ENCODE measurements around the gene MRPL14.

The MRPL14 gene

DNA sequence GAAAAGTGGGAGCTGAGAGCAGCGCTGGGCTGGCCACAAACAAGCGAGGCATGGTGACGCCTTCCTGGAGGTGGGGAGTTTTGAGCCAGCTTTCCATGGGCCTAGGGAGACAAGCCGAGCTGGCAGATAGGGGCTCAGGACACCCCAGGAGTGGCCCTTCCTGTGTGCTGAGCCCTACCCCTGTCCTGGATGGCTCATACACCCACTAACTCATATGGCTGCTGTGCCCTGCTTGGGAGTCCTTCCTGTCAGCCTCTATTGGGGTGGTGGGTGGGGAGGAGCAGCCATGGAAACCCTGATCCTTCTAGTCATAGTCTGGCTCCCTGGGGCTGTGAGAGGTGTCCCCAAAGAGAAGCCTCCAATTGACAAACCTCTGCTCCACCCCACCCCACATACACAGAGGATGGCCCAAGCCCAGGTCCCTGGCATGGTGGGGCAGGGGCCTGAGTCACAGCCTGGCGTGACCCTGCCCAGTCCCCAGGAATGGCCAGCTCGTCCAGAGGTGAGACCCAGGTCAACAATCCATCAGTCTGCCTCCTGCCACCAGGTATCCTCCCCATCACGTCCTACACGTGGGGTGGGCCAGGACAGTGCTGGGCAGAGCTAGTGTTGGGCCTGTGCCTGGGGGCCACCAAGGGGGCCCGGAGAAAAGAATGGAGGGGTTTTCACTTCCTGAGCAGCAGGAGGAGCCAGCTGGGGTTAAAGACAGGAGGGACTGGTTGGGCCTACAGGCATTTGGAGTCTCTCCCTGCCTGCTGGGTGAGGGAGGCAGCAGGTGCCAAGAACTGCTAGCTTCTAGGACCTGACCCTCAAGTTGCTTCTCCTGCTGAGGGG is 52.2 kb downstream of the MRPL14 start:
- no peak overlapping the region for H3K4me3 ChIP-seq (ENCODE audit: low read depth in 1 of 2, low read length in 2 of 2)
- H3K36me3 ChIP-seq (ENCODE audit: control insufficient read depth in 1 of 2, insufficient read depth in 2 of 2, low read length in 2 of 2), result no peaks in the 10 kb centered on the region
- no peaks in the 10 kb centered on the region for H3K27me3 ChIP-seq (ENCODE audit: low read depth, low read length)
- H3K9me3 ChIP-seq (ENCODE audit: control insufficient read depth in 1 of 2, low read length in 2 of 2), result no peaks in the 10 kb centered on the region
- H3K4me1 ChIP-seq (ENCODE audit: control insufficient read depth in 1 of 2, insufficient read depth in 2 of 2, low read length in 2 of 2), result peaks cover 12 to 46% of the 10 kb centered on the region in 2 donors
- no peak overlapping the region for H3K27ac ChIP-seq (ENCODE audit: low read length)

DNA sequence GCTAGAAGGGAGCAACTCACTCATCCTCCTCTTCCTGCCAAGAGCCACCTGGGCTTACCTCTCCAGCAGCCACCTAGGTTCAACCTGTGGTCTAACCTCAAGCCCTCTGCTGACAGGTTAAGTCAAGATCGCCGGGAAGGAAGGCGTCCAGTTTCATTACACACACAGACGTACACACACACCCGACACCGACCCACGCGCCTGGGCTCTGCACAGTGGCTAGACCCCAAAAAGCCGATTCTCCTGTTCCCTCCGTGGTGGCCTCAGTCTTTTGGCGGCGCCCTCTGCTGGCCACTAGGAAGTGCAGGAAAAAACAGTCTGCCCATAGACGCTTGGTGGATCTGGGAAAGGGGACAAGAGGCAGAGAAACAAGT is 52.8 kb downstream of the MRPL14 start:
- H3K9me3 ChIP-seq (ENCODE audit: control insufficient read depth in 1 of 2, low read length in 2 of 2), result no peaks in the 10 kb centered on the region
- H3K36me3 ChIP-seq (ENCODE audit: control insufficient read depth in 1 of 2, insufficient read depth in 2 of 2, low read length in 2 of 2), result no peaks in the 10 kb centered on the region
- peak overlapping the region in 1 of 2 donors; percentile 53 for H3K4me3 ChIP-seq (ENCODE audit: low read depth in 1 of 2, low read length in 2 of 2)
- no peaks in the 10 kb centered on the region for H3K27me3 ChIP-seq (ENCODE audit: low read depth, low read length)
- H3K27ac ChIP-seq (ENCODE audit: low read length), result peak overlapping the region; percentile 65
- H3K4me1 ChIP-seq (ENCODE audit: control insufficient read depth in 1 of 2, insufficient read depth in 2 of 2, low read length in 2 of 2), result peaks cover 12 to 46% of the 10 kb centered on the region in 2 donors

DNA sequence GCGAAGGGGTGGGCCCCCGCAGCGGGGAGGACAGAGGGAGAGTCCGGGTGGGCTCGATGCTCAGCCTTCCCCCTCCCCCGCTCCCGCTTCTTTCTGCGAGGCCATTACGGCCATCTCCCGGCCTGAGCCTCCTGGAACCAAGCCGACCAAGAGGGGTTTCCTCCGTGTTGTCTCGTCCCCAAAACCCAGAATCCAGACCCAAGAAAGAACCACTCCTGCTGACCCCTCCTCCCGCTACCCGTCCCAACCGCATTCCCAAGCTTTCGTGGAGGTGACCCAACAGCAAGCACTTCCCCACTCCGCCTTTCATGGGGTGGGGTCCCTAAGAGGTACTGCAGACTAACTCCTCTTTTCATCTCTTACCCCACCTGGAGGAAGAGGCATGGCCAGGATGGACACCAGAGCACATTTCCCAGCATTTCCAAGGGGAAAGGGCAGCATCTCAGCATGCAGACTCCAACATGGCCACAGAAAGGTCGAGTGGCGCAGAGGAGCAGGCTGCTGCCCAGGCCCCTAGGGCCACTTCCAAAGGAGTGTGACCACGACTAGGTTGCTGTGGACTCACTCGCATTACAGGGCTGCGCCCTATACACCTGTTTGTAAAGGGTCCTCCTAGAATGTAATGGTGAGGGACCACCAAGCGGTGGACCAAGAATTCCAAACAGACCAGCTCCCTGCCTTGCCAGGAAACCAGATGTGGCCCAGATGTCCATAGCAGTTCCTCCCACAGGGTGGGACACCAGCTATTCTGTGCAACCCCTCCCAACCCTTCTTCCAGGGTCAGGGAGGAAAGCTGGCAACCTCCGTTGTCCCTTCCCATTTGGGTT is 53.4 kb downstream of the MRPL14 start:
- Histone ChIP-seq H3K27ac (ENCODE audit: low read length) (peak overlapping the region; percentile 65), H3K4me3 (ENCODE audit: low read depth in 1 of 2, low read length in 2 of 2) (peak overlapping the region; percentile 47 to 53), H3K4me1 (ENCODE audit: control insufficient read depth in 1 of 2, insufficient read depth in 2 of 2, low read length in 2 of 2) (peaks cover 12 to 40% of the 10 kb centered on the region in 2 donors), H3K9me3 (ENCODE audit: control insufficient read depth in 1 of 2, low read length in 2 of 2) (no peaks in the 10 kb centered on the region), H3K36me3 (ENCODE audit: control insufficient read depth in 1 of 2, insufficient read depth in 2 of 2, low read length in 2 of 2) (no peaks in the 10 kb centered on the region), H3K27me3 (ENCODE audit: low read depth, low read length) (no peaks in the 10 kb centered on the region)

GRCh38 chr6:44072959-44073611 is 54.2 kb downstream of the MRPL14 start:
- peak overlapping the region; percentile 62 to 68 for H3K4me3 ChIP-seq (ENCODE audit: low read depth in 1 of 2, low read length in 2 of 2)
- H3K36me3 ChIP-seq (ENCODE audit: control insufficient read depth in 1 of 2, insufficient read depth in 2 of 2, low read length in 2 of 2), result no peaks in the 10 kb centered on the region
- H3K9me3 ChIP-seq (ENCODE audit: control insufficient read depth in 1 of 2, low read length in 2 of 2), result no peaks in the 10 kb centered on the region
- peaks cover 12 to 40% of the 10 kb centered on the region in 2 donors for H3K4me1 ChIP-seq (ENCODE audit: control insufficient read depth in 1 of 2, insufficient read depth in 2 of 2, low read length in 2 of 2)
- no peaks in the 10 kb centered on the region for H3K27me3 ChIP-seq (ENCODE audit: low read depth, low read length)
- peak overlapping the region; percentile 69 for H3K27ac ChIP-seq (ENCODE audit: low read length)

DNA sequence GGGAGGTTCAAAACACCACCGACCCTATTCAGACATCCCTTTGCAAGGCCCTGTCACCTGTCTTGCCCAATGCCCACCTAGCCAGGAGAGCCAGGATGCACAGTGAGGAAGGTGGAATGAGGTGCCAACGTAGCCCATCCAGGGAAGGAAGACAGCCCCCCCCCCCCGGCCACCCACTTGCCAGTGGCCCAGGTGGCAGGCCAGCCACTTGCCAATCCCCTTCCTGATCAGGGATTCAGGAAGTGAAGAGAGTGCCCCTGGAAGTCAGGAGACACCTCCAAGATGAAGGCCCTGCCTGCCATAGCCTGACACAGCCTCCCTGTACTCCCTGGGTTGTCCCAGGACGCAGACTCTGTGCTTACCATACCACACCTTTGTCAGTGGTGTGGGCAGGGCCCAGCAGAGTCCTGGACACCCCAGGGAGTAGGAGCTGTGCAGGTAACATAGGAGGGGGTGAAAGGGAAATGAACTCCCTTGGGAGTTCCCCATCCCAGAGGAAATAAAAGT is 54.7 kb downstream of the MRPL14 start:
- Histone ChIP-seq H3K36me3 (ENCODE audit: control insufficient read depth in 1 of 2, insufficient read depth in 2 of 2, low read length in 2 of 2) (no peaks in the 10 kb centered on the region), H3K4me1 (ENCODE audit: control insufficient read depth in 1 of 2, insufficient read depth in 2 of 2, low read length in 2 of 2) (peaks cover 12 to 40% of the 10 kb centered on the region in 2 donors), H3K27me3 (ENCODE audit: low read depth, low read length) (no peaks in the 10 kb centered on the region), H3K4me3 (ENCODE audit: low read depth in 1 of 2, low read length in 2 of 2) (peak overlapping the region; percentile 62 to 68), H3K9me3 (ENCODE audit: control insufficient read depth in 1 of 2, low read length in 2 of 2) (no peaks in the 10 kb centered on the region), H3K27ac (ENCODE audit: low read length) (peak overlapping the region; percentile 69)

DNA sequence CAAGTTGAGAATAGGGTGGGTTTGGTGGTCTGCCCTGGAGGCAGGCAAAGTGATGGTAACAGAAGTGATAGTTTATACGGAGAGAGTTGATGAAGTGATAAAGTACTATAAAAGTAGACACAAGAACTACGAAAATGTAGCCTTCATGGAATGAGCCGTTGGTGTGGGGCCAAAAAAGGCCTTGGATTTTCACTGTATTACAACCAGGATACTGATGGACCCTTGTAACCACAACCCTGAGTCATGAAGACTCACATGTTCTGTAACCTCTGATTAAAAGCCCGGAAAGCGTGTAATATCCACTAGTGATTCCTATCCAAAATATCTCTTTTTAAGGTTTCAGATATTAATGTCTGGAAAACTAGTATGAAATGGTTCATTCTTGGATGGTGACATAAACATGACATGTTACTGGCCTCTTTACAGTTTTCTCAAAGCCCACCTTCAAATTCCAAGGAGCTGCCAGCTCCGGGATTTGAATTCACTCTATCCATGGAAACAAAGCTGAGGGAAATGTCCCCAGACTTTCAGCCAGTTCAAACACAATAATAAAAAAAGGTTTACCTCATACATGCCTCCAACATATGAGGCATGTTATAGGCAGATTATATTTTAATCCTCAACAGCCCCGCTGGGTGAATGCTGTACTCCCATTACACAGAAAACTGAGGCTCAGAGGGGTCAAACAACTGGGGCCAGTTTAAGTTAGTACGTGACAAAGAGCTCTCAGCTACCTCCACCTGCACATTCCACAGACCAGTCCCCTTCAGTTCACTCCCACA is 55.4 kb downstream of the MRPL14 start:
- H3K4me1 ChIP-seq (ENCODE audit: control insufficient read depth in 1 of 2, insufficient read depth in 2 of 2, low read length in 2 of 2), result peaks cover 11 to 34% of the 10 kb centered on the region in 2 donors
- no peaks in the 10 kb centered on the region for H3K9me3 ChIP-seq (ENCODE audit: control insufficient read depth in 1 of 2, low read length in 2 of 2)
- peak overlapping the region; percentile 69 for H3K27ac ChIP-seq (ENCODE audit: low read length)
- no peaks in the 10 kb centered on the region for H3K27me3 ChIP-seq (ENCODE audit: low read depth, low read length)
- H3K36me3 ChIP-seq (ENCODE audit: control insufficient read depth in 1 of 2, insufficient read depth in 2 of 2, low read length in 2 of 2), result no peaks in the 10 kb centered on the region
- no peak overlapping the region for H3K4me3 ChIP-seq (ENCODE audit: low read depth in 1 of 2, low read length in 2 of 2)

- H3K4me3 ChIP-seq (ENCODE audit: low read depth in 1 of 2, low read length in 2 of 2), result no peak overlapping the region
- H3K36me3 ChIP-seq (ENCODE audit: control insufficient read depth in 1 of 2, insufficient read depth in 2 of 2, low read length in 2 of 2), result no peaks in the 10 kb centered on the region
- H3K27me3 ChIP-seq (ENCODE audit: low read depth, low read length), result no peaks in the 10 kb centered on the region
- H3K4me1 ChIP-seq (ENCODE audit: control insufficient read depth in 1 of 2, insufficient read depth in 2 of 2, low read length in 2 of 2), result peaks cover 6 to 8% of the 10 kb centered on the region in 2 donors
- no peak overlapping the region for H3K27ac ChIP-seq (ENCODE audit: low read length)
- no peaks in the 10 kb centered on the region for H3K9me3 ChIP-seq (ENCODE audit: control insufficient read depth in 1 of 2, low read length in 2 of 2)
Measured at GRCh38 chr6:44068607-44069296, 58.5 kb downstream of the MRPL14 start.

DNA sequence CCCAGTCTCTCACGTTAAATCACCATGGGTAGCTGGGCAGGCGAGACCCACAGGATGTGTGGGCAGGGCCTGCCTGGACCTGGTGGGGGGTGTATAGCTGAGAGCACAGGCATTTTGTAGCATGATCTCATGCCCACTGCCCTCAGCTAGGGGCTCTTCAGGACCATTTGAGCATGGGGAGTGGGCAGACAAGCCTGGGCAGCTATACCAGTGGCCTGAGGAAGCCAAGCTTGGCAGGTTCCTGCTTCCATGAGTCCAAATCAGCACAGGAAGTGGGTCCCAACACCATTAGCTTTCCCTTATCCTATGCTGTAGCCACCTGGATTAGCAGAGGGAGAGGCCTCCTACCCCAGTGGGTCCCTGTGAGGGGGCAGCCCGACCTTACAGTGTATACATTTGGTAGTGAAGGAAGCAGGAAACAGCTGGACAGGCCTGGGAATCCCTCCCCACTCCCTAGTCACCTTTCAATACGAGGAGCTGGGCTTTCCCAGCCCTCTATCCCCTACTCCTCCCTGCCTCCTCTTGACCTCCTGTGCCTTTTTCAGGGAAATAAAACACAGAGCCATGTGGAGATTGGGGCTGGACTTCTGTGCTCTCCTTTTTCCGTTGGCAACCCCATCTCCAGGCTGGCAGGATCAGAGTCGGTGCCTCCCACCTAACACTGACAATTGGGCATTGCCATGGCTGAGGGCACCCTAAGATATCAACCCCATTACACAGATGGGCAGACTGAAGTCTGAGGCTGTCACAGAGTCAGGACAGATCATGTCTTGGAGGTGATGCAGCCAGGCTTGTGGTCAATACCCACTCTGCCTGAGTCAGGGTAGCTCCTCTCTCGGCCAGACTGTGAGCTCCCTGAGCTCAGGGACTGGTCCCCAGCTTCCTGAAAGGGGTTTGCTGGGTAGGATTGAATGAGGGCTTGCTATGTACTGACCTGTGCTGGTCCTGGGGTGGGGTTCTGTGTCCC is 59.8 kb downstream of the MRPL14 start:
- Histone ChIP-seq H3K36me3 (ENCODE audit: control insufficient read depth in 1 of 2, insufficient read depth in 2 of 2, low read length in 2 of 2) (no peaks in the 10 kb centered on the region), H3K27me3 (ENCODE audit: low read depth, low read length) (no peaks in the 10 kb centered on the region), H3K9me3 (ENCODE audit: control insufficient read depth in 1 of 2, low read length in 2 of 2) (no peaks in the 10 kb centered on the region), H3K27ac (ENCODE audit: low read length) (no peak overlapping the region), H3K4me1 (ENCODE audit: control insufficient read depth in 1 of 2, insufficient read depth in 2 of 2, low read length in 2 of 2) (peaks cover under 1 to 4% of the 10 kb centered on the region in 2 donors), H3K4me3 (ENCODE audit: low read depth in 1 of 2, low read length in 2 of 2) (no peak overlapping the region)

- H3K27ac ChIP-seq (ENCODE audit: low read length), result no peak overlapping the region
- H3K27me3 ChIP-seq (ENCODE audit: low read depth, low read length), result no peaks in the 10 kb centered on the region
- no peaks in the 10 kb centered on the region for H3K9me3 ChIP-seq (ENCODE audit: control insufficient read depth in 1 of 2, low read length in 2 of 2)
- H3K4me1 ChIP-seq (ENCODE audit: control insufficient read depth in 1 of 2, insufficient read depth in 2 of 2, low read length in 2 of 2), result peaks cover 4 to 7% of the 10 kb centered on the region in 2 donors
- H3K36me3 ChIP-seq (ENCODE audit: control insufficient read depth in 1 of 2, insufficient read depth in 2 of 2, low read length in 2 of 2), result no peaks in the 10 kb centered on the region
- no peak overlapping the region for H3K4me3 ChIP-seq (ENCODE audit: low read depth in 1 of 2, low read length in 2 of 2)
Measured at GRCh38 chr6:44066394-44067172, 60.7 kb downstream of the MRPL14 start.
